Right lobe of liver (tissue), 6 donors: ENCODE results near the gene LRRC8E. TPM values are rescaled to one million over a fixed set of nuclear protein-coding genes. Genes with fewer than 3 reads are reported as not detected.

Source experiments
- ATAC-seq, 4 donors: fragments of 200-7000 bp; cut with Tn5 transposase; one replicate each; pipeline ENCODE4 v1.9.1; 2020; ENCODE audit warnings: mild to moderate bottlenecking in 4 of 4, moderate library complexity in 4 of 4
- DNase-seq, 3 donors: peaks; one replicate each; pipeline ENCODE4 v3.0.0-alpha.2; 2020
- H3K27ac ChIP-seq, 3 donors: fragments of 200-600 bp; one replicate each; pipeline ENCODE4 v1.8.0; 2022
- H3K27me3 ChIP-seq, 2 donors: fragments of 200-600 bp; one replicate each; pipeline ENCODE4 v1.8.0; 2022
- H3K36me3 ChIP-seq, 4 donors: fragments of 200-600 bp; sonication (generic) in 1 of 4; one replicate each; pipeline versions ENCODE4 v1.5.1 to v1.8.0; 2017 to 2022; ENCODE audit warnings: control low read depth in 1 of 4
- H3K4me1 ChIP-seq, 4 donors: fragments of 200-600 bp; sonication (generic) in 1 of 4; one replicate each; pipeline versions ENCODE4 v1.5.1 to v1.8.0; 2017 to 2022; ENCODE audit warnings: control low read depth in 1 of 4
- H3K4me3 ChIP-seq, 3 donors: fragments of 200-600 bp; one replicate each; pipeline ENCODE4 v1.8.0; 2022
- H3K9me3 ChIP-seq, 4 donors: fragments of 200-600 bp; sonication (generic) in 1 of 4; one replicate each; pipeline versions ENCODE4 v1.5.1 to v1.8.0; 2017 to 2022; ENCODE audit warnings: control low read depth in 1 of 4
- POLR2A ChIP-seq: fragments of 450-650 bp; IDR thresholded peaks from one replicate; pipeline ENCODE4 v1.6.1; 2017; ENCODE audit warnings: antibody characterized with exemption, mild to moderate bottlenecking
- WGBS: methylation state at CpG from one replicate; pipeline ENCODE4 v1.1.6; 2018; ENCODE audit warnings: low coverage, low lambda C conversion rate; ENCODE audit not compliant: insufficient coverage; ENCODE audit errors: missing lambda C conversion rate; 5-methylcytosine and 5-hydroxymethylcytosine counted together
- intact Hi-C, 2 donors: fragments of 100-400 bp; cut with DNase I; formaldehyde crosslinking; loops; one replicate each; pipeline versions ENCODE4 v1.11.2 to v1.14.1; 2022
- total RNA-seq, 6 experiments: library from RNA; depleted of rRNA in 2 of 6; stranded (reverse); fragments of >200 nt in 2 of 6; fragmentation: NEBNext Ultra II Directional in 3 of 6; extraction: Animal tissue kit (Norgen Biotek cat#: 25700) in 3 of 6; gene quantifications; one replicate each; pipeline versions ENCODE4 v1.1.0 to v1.2.4, GENCODE V29; 2016 to 2023
- TF ChIP-seq, protein P1 (sequence below), 4 donors: fragments of 200-600 bp in 3 of 4; fragments of 450-650 bp in 1 of 4; IDR thresholded peaks; one replicate each; pipeline versions ENCODE4 v1.5.1 to v1.8.0; 2016 to 2022; ENCODE audit warnings: antibody characterized with exemption in 4 of 4, mild to moderate bottlenecking in 2 of 4
- donor health status: DM: no; HTN: yes; CAD: no.
- donor health status: DM: no; HTN: no; CAD: no.
- donor health status: DM: no; HTN: no; CAD: no.
- donor health status: DM: no; HTN: yes; CAD: no.
- donor health status: DM: no; HTN: yes; CAD: no.

The LRRC8E gene
- total RNA-seq, 6 experiments from 2014 or later = 1.5 to 9.6 (median 3.5) TPM

DNA sequence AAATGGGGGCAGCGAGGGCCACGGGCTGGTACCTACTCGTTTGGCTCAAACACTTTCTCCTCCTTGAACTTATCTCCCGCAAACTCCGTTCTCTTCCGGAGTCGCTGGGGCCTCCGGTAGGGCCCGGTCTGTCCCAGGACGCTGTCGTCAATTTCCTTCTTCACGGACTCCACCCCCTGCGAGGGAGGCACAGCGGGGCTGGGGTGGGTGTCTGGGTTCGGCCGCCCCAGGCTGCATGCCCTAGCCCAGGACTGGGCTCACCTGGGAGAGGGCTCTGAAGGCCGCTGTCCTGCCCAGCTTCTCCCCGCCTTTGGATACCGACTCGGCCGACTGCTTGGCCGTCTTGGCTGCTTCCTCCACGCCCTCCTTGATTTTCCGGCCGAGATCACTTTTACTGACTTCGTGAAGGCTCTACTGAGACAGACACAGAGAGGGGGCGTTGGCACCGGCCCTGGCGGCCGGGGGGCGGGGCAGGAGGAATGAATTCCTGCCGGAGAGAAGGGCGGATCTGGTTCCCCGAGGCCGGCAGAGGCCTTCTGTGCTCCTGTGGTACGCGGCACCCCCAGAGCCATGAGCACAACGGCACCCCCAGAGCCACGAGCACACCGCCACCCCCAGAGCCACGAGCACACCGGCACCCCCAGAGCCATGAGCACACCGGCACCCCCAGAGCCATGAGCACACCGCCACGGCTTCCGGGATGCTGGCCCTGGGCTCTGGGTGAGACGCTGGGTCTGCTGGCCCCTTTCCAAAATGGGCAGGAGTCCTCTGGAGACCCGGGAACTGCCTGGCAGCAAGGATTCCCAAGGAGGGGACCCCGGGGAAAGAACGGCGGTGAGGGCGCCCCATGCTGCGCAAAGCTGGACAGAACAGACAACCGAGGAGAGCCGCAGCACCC is 45.8 kb downstream of the LRRC8E start:
- DNase-seq = peak in 1 of 3 donors; percentile 47
- 90% methylated on average over 13 of the region's 55 CpGs for WGBS
- H3K4me1 ChIP-seq = peaks cover 0 to 9% (median 0%) of the 10 kb centered on the region in 4 donors
- H3K27ac ChIP-seq = no peak overlapping the region
- no peaks in the 10 kb centered on the region for H3K27me3 ChIP-seq
- intact Hi-C loops = no loop called here
- TF ChIP-seq, protein P1, sequence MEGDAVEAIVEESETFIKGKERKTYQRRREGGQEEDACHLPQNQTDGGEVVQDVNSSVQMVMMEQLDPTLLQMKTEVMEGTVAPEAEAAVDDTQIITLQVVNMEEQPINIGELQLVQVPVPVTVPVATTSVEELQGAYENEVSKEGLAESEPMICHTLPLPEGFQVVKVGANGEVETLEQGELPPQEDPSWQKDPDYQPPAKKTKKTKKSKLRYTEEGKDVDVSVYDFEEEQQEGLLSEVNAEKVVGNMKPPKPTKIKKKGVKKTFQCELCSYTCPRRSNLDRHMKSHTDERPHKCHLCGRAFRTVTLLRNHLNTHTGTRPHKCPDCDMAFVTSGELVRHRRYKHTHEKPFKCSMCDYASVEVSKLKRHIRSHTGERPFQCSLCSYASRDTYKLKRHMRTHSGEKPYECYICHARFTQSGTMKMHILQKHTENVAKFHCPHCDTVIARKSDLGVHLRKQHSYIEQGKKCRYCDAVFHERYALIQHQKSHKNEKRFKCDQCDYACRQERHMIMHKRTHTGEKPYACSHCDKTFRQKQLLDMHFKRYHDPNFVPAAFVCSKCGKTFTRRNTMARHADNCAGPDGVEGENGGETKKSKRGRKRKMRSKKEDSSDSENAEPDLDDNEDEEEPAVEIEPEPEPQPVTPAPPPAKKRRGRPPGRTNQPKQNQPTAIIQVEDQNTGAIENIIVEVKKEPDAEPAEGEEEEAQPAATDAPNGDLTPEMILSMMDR (IDR thresholded peaks at IDR 0.05) = no peak
- no peak for TF ChIP-seq POLR2A
- H3K4me3 ChIP-seq = no peak overlapping the region
- no peaks in the 10 kb centered on the region for H3K9me3 ChIP-seq
- peaks cover 0 to 76% (median 46%) of the 10 kb centered on the region in 4 donors for H3K36me3 ChIP-seq
- ATAC-seq = no peak

DNA sequence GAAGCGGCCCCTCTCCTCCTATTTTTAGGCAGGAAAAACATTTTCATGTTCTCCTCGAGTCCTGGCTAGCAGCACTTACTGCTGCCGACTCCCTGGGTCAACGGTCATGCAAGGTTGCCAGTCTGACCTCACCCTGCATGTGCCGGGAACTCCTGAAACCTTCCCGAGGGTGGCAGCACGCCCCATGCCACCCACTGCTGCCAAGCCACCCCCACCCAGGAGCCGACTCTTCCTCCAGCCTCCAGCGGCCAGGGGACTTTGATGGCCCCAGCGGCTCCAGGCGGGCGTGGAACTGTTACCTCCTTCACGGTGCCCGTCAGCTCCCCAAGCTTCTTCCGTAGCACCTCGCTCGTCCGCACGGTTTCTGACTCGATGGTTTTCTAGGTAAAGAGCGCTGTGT is 46.5 kb downstream of the LRRC8E start:
- no peak overlapping the region for H3K4me3 ChIP-seq
- H3K4me1 ChIP-seq = peaks cover 0 to 9% (median 0%) of the 10 kb centered on the region in 4 donors
- intact Hi-C loops = no loop called here
- TF ChIP-seq, protein P1 (IDR thresholded peaks at IDR 0.05) = no peak
- TF ChIP-seq POLR2A = no peak
- H3K27me3 ChIP-seq = no peaks in the 10 kb centered on the region
- peaks cover 0 to 79% (median 47%) of the 10 kb centered on the region in 4 donors for H3K36me3 ChIP-seq
- peak; percentile 59 to 79 (median 64) for DNase-seq
- H3K9me3 ChIP-seq = no peaks in the 10 kb centered on the region
- peak; percentile 8 to 79 (median 67) for ATAC-seq
- H3K27ac ChIP-seq = no peak overlapping the region
- 69% methylated on average over 13 of the region's 21 CpGs for WGBS

DNA sequence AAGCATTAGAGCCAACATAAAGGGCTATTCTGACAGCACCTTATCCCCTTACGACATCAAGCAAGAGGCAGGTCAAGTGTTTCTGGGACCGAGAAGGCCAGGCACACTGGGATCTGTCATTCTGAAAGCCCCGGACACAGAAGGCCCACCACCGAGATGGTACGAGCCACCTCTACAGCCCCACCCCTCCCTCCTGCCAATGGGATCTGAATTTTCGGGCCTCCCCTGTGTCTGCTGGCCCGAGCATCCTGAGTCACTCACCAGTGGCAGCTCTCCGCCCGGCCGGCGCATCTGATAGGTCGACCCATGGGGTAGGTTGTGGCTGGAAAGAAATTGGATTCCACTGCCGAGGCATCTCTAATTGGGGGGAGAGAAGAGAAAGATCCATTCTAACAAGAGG is 52.5 kb downstream of the LRRC8E start:
- Histone ChIP-seq H3K27ac (no peak overlapping the region), H3K27me3 (no peaks in the 10 kb centered on the region), H3K36me3 (peaks cover 0 to 38% (median 16%) of the 10 kb centered on the region in 4 donors), H3K4me1 (peaks cover 0 to 13% (median 0%) of the 10 kb centered on the region in 4 donors), H3K4me3 (no peak overlapping the region), H3K9me3 (no peaks in the 10 kb centered on the region)
- 80% methylated on average over 2 of the region's 13 CpGs for WGBS
- TF ChIP-seq, protein P1 (IDR thresholded peaks at IDR 0.05) = no peak
- TF ChIP-seq POLR2A = no peak
- no peak for ATAC-seq
- intact Hi-C loops = loop anchor here in 1 of 2 donors (10.0 kb wide), 1 partner anchor 314 kb away; no protein-coding TSS in a partner anchor
- DNase-seq = no peak

DNA sequence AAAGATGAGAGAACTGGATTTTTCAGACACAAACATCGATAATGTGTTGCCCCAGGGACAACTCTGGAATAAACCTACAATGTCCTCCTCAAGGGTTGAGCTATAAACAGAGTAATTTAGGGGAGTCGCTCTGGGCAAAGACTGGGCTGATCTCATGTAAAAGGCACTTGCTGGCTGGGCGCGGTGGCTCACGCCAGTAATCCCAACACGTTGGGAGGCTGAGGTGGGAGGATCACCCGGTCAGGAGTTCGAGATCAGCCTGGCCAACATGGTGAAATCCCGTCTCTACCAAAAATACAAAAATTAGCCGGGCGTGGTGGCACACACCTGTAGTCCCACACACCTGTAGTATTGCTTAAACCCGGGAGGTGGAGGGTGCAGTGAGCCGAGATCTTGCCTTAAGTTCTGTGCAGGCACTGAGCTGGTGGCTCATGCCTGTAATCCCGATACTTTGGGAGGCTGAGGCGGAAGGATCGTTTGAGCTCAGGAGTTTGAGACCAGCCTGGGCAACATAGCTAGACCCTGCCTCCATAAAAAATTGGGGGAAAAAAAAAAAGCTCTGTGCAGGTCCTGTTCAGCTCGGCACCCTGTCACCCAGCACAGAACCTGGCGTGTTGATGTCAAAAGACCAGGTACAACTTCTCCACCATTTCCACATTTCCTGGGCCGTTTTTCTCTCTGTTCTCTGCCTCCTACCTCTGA is 53.7 kb downstream of the LRRC8E start:
- WGBS = 84% methylated on average over 7 of the region's 19 CpGs
- Histone ChIP-seq H3K4me3 (no peak overlapping the region), H3K27me3 (no peaks in the 10 kb centered on the region), H3K27ac (no peak overlapping the region), H3K36me3 (peaks cover 0 to 26% (median 11%) of the 10 kb centered on the region in 4 donors), H3K4me1 (peaks cover 0 to 13% (median 0%) of the 10 kb centered on the region in 4 donors), H3K9me3 (no peaks in the 10 kb centered on the region)
- intact Hi-C loops = loop anchor here in 1 of 2 donors (10.0 kb wide), 1 partner anchor 313 kb away; no protein-coding TSS in a partner anchor
- ATAC-seq = no peak
- DNase-seq = no peak
- TF ChIP-seq POLR2A = no peak
